ENCODE results near the gene SPTLC1. TPM values are rescaled to one million over a fixed set of nuclear protein-coding genes. Genes with fewer than 3 reads are reported as not detected.
"Not testable (repeated sequence)": the region's sequence is repeated elsewhere in the genome, so short reads cannot be mapped to it uniquely, and the experiment has no call there.

Gene SPTLC1
- total RNA-seq, 1 donor from 2014 or later: 66.5 TPM

GRCh38 chr9:92159058-92159457, 43.8 kb upstream of the SPTLC1 start:
- H3K27me3 ChIP-seq: no peaks in the 10 kb centered on the region

GRCh38 chr9:92158097-92158601, 42.9 kb upstream of the SPTLC1 start:
- no peaks in the 10 kb centered on the region for H3K4me1 ChIP-seq
- intact Hi-C loops (cut with DNase I): no loop called here
- no peaks in the 10 kb centered on the region for H3K9me3 ChIP-seq
- H3K36me3 ChIP-seq: no peaks in the 10 kb centered on the region
- DNase-seq (no peak), ATAC-seq (no peak)
- no peaks in the 10 kb centered on the region for H3K27me3 ChIP-seq
- no peak overlapping the region for H3K27ac ChIP-seq
- TF ChIP-seq CTCF (IDR thresholded peaks at IDR 0.05): no peak
- H3K4me3 ChIP-seq: no peak overlapping the region

More at GRCh38 chr9:92159058-92159457, 43.8 kb upstream of the SPTLC1 start:
- ATAC-seq (no peak), DNase-seq (no peak)
- TF ChIP-seq CTCF (IDR thresholded peaks at IDR 0.05): no peak
- H3K27ac ChIP-seq: no peak overlapping the region
- intact Hi-C loops (cut with DNase I): no loop called here
- H3K36me3 ChIP-seq: no peaks in the 10 kb centered on the region
- H3K4me3 ChIP-seq: no peak overlapping the region
- no peaks in the 10 kb centered on the region for H3K4me1 ChIP-seq
- H3K9me3 ChIP-seq: no peaks in the 10 kb centered on the region

- H3K27ac ChIP-seq; ATAC-seq; DNase-seq; H3K4me3 ChIP-seq; H3K4me1 ChIP-seq; H3K36me3 ChIP-seq; intact Hi-C loops (cut with DNase I); H3K27me3 ChIP-seq; H3K9me3 ChIP-seq: not testable (repeated sequence)
These were observed 40.5 kb upstream of the SPTLC1 start for GRCh38 chr9:92155736-92156135.

- no peak for TF ChIP-seq CTCF (IDR thresholded peaks at IDR 0.05)
- no peak overlapping the region for H3K27ac ChIP-seq
- H3K9me3 ChIP-seq: no peaks in the 10 kb centered on the region
- no peaks in the 10 kb centered on the region for H3K36me3 ChIP-seq
- H3K4me3 ChIP-seq: no peak overlapping the region
- no peaks in the 10 kb centered on the region for H3K4me1 ChIP-seq
- no peak for DNase-seq
- H3K27me3 ChIP-seq: no peaks in the 10 kb centered on the region
- intact Hi-C loops (cut with DNase I): no loop called here
- ATAC-seq: no peak
These were observed 40.0 kb upstream of the SPTLC1 start for GRCh38 chr9:92155221-92155620.

- DNase-seq; H3K4me3 ChIP-seq; ATAC-seq; H3K9me3 ChIP-seq; H3K27me3 ChIP-seq; H3K4me1 ChIP-seq; intact Hi-C loops (cut with DNase I); H3K36me3 ChIP-seq; H3K27ac ChIP-seq: not testable (repeated sequence)
These were observed 38.5 kb upstream of the SPTLC1 start for GRCh38 chr9:92153466-92154415.

GRCh38 chr9:92151691-92152393, 36.6 kb upstream of the SPTLC1 start:
- ATAC-seq: peak; percentile 25
- no peak for TF ChIP-seq CTCF (IDR thresholded peaks at IDR 0.05)
- no peak overlapping the region for H3K27ac ChIP-seq
- no peak for DNase-seq
- no peaks in the 10 kb centered on the region for H3K36me3 ChIP-seq
- no peaks in the 10 kb centered on the region for H3K9me3 ChIP-seq
- no peaks in the 10 kb centered on the region for H3K27me3 ChIP-seq
- H3K4me3 ChIP-seq: no peak overlapping the region
- intact Hi-C loops (cut with DNase I): no loop called here
- H3K4me1 ChIP-seq: peaks cover 10% of the 10 kb centered on the region

GRCh38 chr9:92150501-92151470, 35.6 kb upstream of the SPTLC1 start:
- H3K27me3 ChIP-seq; intact Hi-C loops (cut with DNase I); H3K36me3 ChIP-seq; ATAC-seq; H3K4me3 ChIP-seq; H3K9me3 ChIP-seq; H3K27ac ChIP-seq; DNase-seq: not testable (repeated sequence)
- H3K4me1 ChIP-seq: peaks cover 16% of the 10 kb centered on the region

Measured in upper lobe of right lung (tissue), 1 donor.